Lung (tissue), 12 donors: Measurements from ENCODE around the gene DNER. TPM values are rescaled to one million over a fixed set of nuclear protein-coding genes. Genes with fewer than 3 reads are reported as not detected.

ENCODE experiments used
- ATAC-seq: fragments of 200-7000 bp; cut with Tn5 transposase; one replicate; pipeline ENCODE4 v1.9.1; 2020; ENCODE audit warnings: moderate number of reproducible peaks; ENCODE audit not compliant: insufficient read depth, low FRiP score
- DNase-seq, 3 donors: peaks; one replicate each; pipeline ENCODE4 v3.0.0-alpha.2; 2013 to 2017
- H3K27ac ChIP-seq, 2 donors: one replicate each; pipeline ENCODE4 v1.5.1; 2013; ENCODE audit warnings: mild to moderate bottlenecking in 2 of 2, moderate library complexity in 2 of 2, control low read depth in 1 of 2, inconsistent platforms in 1 of 2, low read depth in 1 of 2, low read length in 1 of 2
- H3K27me3 ChIP-seq, 3 donors: one replicate each; pipeline ENCODE4 v1.5.1; 2013; ENCODE audit warnings: low read length in 2 of 3; ENCODE audit not compliant: control insufficient read depth in 3 of 3, insufficient read depth in 3 of 3
- H3K36me3 ChIP-seq, 4 donors: one replicate each; pipeline ENCODE4 v1.5.1; 2013; ENCODE audit warnings: low read length in 4 of 4, mild to moderate bottlenecking in 1 of 4, moderate library complexity in 1 of 4; ENCODE audit not compliant: control insufficient read depth in 4 of 4, insufficient read depth in 4 of 4
- H3K4me1 ChIP-seq, 5 donors: one replicate each; pipeline ENCODE4 v1.5.1; 2013; ENCODE audit warnings: low read length in 5 of 5, mild to moderate bottlenecking in 2 of 5, moderate library complexity in 1 of 5; ENCODE audit not compliant: control insufficient read depth in 5 of 5, insufficient read depth in 5 of 5
- H3K4me3 ChIP-seq: one replicate; pipeline ENCODE4 v1.5.1; 2013; ENCODE audit warnings: mild to moderate bottlenecking, control low read depth, moderate library complexity
- H3K9ac ChIP-seq, 2 donors: one replicate each; pipeline ENCODE4 v1.5.1; 2013; ENCODE audit warnings: low read length in 2 of 2, control low read depth in 1 of 2; ENCODE audit not compliant: insufficient read depth in 1 of 2
- H3K9me3 ChIP-seq, 4 donors: one replicate each; pipeline ENCODE4 v1.5.1; 2013; ENCODE audit warnings: low read length in 3 of 4, mild to moderate bottlenecking in 1 of 4, moderate library complexity in 1 of 4; ENCODE audit not compliant: control insufficient read depth in 4 of 4, insufficient read depth in 3 of 4
- WGBS, 2 donors: extraction: QIAGEN DNeasy Blood & Tissue Kit; methylation state at CpG; one replicate each; pipeline ENCODE4 v1.1.7; 2013; 5-methylcytosine and 5-hydroxymethylcytosine counted together
- polyA plus RNA-seq, 2 donors: library from polyadenylated mRNA; stranded (reverse); fragments of 200-250 nt; gene quantifications; one replicate each; pipeline ENCODE4 v1.2.1, GENCODE V29; 2013
- total RNA-seq, 2 donors: library from RNA; depleted of rRNA in 1 of 2; stranded (reverse); fragments of >200 nt in 1 of 2; gene quantifications; one replicate each; pipeline ENCODE4 v1.2.1, GENCODE V29; 2014 to 2021
- TF ChIP-seq, protein P1 (sequence below): IDR thresholded peaks from 2 replicates; pipeline ENCODE4 v1.5.1; 2012; ENCODE audit warnings: mild to moderate bottlenecking; ENCODE audit errors: control extremely low read depth, extremely low read depth
- donor health status: control.
- donor health status: control.
- donor health status: Bipolar disorder and iron deficiency.
- donor health status: healthy.
- donor health status: DM: yes; HTN: yes; CAD: no.

Gene DNER
- total and polyA plus RNA-seq, 4 donors: 0.63 to 5.8 (median 3.3) TPM

DNA sequence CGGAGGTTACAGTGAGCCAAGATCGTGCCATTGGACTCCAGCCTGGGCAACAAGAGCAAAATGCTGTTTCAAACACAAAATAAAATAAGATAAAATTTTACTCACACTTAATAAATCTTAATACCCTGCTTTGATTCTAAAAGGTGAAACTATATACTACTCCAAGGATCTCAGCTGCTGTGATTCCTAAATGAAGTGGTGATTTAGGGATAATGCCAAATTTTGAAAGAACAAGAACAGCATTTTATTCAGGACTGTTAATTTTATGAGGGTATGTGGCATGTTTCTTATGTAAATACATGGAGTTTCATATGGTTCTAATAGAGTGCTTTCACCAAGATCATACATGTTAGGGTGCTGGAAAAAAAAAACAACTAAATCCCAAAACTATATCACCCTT is 243.6 kb downstream of the DNER start:
- TF ChIP-seq, protein P1, sequence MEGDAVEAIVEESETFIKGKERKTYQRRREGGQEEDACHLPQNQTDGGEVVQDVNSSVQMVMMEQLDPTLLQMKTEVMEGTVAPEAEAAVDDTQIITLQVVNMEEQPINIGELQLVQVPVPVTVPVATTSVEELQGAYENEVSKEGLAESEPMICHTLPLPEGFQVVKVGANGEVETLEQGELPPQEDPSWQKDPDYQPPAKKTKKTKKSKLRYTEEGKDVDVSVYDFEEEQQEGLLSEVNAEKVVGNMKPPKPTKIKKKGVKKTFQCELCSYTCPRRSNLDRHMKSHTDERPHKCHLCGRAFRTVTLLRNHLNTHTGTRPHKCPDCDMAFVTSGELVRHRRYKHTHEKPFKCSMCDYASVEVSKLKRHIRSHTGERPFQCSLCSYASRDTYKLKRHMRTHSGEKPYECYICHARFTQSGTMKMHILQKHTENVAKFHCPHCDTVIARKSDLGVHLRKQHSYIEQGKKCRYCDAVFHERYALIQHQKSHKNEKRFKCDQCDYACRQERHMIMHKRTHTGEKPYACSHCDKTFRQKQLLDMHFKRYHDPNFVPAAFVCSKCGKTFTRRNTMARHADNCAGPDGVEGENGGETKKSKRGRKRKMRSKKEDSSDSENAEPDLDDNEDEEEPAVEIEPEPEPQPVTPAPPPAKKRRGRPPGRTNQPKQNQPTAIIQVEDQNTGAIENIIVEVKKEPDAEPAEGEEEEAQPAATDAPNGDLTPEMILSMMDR: no peak
- no peak for ATAC-seq
- H3K9me3 ChIP-seq: no peaks in the 10 kb centered on the region
- H3K4me1 ChIP-seq: peaks cover 0 to 26% (median 16%) of the 10 kb centered on the region in 5 donors
- 86 to 92% methylated on average over 2 of the region's 2 CpGs for WGBS, 2 donors
- no peak overlapping the region for H3K9ac ChIP-seq
- no peak overlapping the region for H3K4me3 ChIP-seq
- DNase-seq: peak in 2 of 3 donors; percentile 79 to 86
- no peak overlapping the region for H3K27ac ChIP-seq
- H3K36me3 ChIP-seq: no peaks in the 10 kb centered on the region
- H3K27me3 ChIP-seq: no peaks in the 10 kb centered on the region

DNA sequence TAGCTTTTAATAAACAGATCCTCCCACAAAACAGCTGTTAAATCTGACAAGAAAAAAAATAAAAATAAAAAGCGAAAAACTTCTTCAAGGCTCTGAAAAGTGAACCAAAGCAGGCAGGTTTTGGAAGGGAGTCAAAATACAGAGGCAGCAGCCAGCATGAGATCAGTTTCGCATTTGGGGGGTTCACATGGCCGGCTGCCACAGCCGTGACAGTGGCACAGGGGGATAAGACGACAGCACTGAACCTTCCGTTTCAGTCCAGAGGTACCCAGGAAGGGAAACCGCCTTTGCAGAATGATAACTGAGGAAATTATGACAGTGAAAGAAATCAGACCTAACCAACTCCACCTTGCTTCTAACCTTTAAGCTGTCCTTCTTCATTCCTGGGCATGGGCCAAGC is 246.6 kb downstream of the DNER start:
- WGBS, 2 donors: 75 to 78% methylated on average over 7 of the region's 7 CpGs
- peak in 1 of 3 donors; percentile 46 for DNase-seq
- H3K9ac ChIP-seq: no peak overlapping the region

DNA sequence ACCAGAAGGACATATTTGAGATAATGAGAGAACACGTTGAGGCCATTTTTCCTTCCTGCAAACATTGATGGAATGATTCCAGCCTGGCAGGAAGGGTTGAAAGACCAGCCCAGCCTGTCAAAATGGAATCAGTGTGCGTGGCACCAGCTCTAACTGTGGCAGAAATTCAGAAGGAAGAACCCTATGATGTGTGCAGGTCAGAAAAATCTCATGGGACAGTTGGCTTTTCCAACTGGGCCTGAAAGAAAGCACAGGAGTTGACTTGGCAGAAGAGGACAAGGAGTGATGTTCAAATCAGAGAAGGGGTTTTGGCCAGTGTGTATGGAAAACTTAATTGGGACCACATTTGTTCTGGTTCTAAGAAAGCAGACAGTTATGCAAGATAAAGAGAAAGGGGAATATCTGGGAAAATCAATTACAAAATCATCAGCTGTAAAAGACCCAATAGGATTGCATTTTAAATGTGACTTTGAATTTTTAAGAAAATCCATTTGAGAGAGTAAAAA is 250.5 kb downstream of the DNER start:
- DNase-seq (no peak), ATAC-seq (no peak)
- H3K9me3 ChIP-seq: no peaks in the 10 kb centered on the region
- no peaks in the 10 kb centered on the region for H3K27me3 ChIP-seq
- whole genome bisulfite sequencing, 2 donors: 56 to 70% methylated on average over 2 of the region's 2 CpGs
- H3K9ac ChIP-seq: no peak overlapping the region
- peaks cover 0 to 10% (median 0%) of the 10 kb centered on the region in 5 donors for H3K4me1 ChIP-seq
- H3K4me3 ChIP-seq: no peak overlapping the region
- TF ChIP-seq, protein P1: no peak
- H3K27ac ChIP-seq: no peak overlapping the region
- H3K36me3 ChIP-seq: no peaks in the 10 kb centered on the region

More for the DNA sequence above, 246.6 kb downstream of the DNER start:
- Histone ChIP-seq H3K27me3 (no peaks in the 10 kb centered on the region), H3K9me3 (no peaks in the 10 kb centered on the region), H3K27ac (no peak overlapping the region), H3K4me1 (peaks cover 0 to 17% (median 0%) of the 10 kb centered on the region in 5 donors), H3K36me3 (no peaks in the 10 kb centered on the region), H3K4me3 (no peak overlapping the region)
- TF ChIP-seq, protein P1: no peak
- no peak for ATAC-seq

DNA sequence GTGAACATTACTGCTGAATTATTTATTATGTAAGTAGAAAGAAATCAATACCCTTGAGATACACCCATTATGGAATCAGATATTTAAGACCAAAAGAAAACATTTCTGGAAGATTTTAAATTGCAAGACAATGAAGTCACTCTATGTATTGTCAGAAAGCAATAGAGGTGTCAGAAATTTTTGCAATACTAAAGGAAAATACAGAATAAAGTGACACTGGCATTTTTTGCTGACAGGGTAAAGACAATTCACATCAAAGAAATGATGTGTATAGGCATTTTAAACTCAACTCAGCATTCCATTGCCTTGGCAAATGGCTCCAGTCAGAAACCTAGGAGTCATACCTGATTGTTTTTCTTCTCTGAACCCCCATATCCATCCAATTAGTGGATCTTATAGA is 252.2 kb downstream of the DNER start:
- TF ChIP-seq, protein P1: no peak
- H3K27ac ChIP-seq: no peak overlapping the region
- ATAC-seq (no peak), DNase-seq (no peak)
- no peaks in the 10 kb centered on the region for H3K36me3 ChIP-seq
- H3K4me1 ChIP-seq: peaks cover 0 to 3% (median 0%) of the 10 kb centered on the region in 5 donors
- H3K9ac ChIP-seq: no peak overlapping the region
- H3K4me3 ChIP-seq: no peak overlapping the region
- no peaks in the 10 kb centered on the region for H3K27me3 ChIP-seq
- no peaks in the 10 kb centered on the region for H3K9me3 ChIP-seq
